SH-SY5Y (cell line): ENCODE data around the gene CCDC15.

Experiments used
- GATA2 ChIP-seq: IDR thresholded peaks from 2 replicates; pipeline ENCODE4 v1.6.1; 2011; ENCODE audit warnings: mild to moderate bottlenecking, low read depth, low read length
- GATA3 ChIP-seq: IDR thresholded peaks from 2 replicates; pipeline ENCODE4 v1.6.1; 2011; ENCODE audit warnings: low read depth, mild to moderate bottlenecking, low read length, moderate library complexity

DNA sequence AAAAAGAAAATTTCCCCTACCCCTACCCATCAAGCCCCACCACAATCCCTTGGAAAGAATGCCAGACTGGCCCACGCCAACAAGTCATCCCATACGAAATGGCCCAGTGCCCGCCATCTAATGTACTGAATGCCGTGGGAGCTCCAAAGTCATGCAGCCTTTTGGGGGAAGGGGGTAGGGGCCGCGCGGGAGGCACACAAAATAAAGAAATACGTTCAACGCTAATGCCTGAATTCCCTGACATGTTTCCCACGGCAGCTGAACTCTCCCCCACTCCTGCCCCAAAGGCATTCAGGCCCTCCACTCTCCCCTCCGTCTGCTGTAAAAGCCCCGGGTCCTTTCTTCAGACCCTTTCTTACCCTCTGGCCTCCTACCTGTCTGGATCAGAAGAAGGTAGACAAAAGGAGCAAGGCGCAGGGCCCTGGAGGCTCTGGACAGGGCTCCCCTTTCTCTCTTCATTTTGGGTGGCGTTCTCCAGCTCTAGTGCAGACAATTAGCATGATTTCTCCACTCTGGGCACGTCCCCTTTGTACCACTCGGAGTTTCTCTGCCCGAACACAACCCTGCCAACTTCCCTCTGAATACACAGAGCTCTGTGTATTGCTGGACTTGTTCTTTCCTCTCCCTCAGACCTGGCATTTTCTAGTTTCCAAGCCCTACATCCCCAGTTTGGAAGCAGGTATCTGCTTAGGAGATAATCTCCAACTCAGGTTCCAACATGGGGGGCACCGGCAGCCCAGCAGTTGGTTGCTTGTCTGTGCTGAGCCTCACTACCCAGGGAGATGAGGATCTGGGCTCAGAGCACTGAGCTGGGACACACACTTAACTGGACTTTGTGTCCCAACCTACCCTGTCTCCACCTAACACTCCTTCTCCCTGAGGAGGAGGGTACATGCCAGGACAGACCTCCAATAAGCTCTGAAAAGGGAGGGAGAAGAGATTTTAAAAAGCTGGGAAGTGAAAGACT is 18.2 kb upstream of the CCDC15 start, which contains the start of gene HEPACAM:
- no peak for TF ChIP-seq GATA2
- no peak for TF ChIP-seq GATA3
